ENCODE results near the gene RGS10. TPM values are rescaled to one million over a fixed set of nuclear protein-coding genes. Genes with fewer than 3 reads are reported as not detected.
A peak's percentile ranks its signal among the peaks of the same experiment; 100 is the strongest.
"Not testable (repeated sequence)": the region's sequence is repeated elsewhere in the genome, so short reads cannot be mapped to it uniquely, and the experiment has no call there.

RGS10 gene
- total RNA-seq, 1 donor from 2014 or later: 26.5 TPM

DNA sequence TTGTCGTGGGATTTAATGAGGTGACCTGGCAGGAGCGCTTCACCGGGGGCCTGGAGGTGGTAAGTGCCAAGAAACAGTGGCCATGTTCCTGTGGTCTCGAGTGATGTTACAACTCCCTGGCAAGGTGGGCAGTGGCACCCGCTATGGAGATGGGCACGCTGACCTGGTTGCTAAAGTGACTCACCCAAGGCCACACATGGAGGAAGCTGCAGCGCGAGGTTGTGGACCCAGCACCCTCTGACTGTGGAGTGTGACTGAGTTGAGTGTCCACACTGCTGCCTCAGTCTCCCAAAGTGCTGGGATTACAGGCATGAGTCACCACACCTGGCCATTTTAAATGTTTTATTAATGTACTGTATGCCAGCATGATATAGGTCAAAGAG is 73.2 kb downstream of the RGS10 start:
- no peak for DNase-seq (ENCODE audit: low read depth)

DNA sequence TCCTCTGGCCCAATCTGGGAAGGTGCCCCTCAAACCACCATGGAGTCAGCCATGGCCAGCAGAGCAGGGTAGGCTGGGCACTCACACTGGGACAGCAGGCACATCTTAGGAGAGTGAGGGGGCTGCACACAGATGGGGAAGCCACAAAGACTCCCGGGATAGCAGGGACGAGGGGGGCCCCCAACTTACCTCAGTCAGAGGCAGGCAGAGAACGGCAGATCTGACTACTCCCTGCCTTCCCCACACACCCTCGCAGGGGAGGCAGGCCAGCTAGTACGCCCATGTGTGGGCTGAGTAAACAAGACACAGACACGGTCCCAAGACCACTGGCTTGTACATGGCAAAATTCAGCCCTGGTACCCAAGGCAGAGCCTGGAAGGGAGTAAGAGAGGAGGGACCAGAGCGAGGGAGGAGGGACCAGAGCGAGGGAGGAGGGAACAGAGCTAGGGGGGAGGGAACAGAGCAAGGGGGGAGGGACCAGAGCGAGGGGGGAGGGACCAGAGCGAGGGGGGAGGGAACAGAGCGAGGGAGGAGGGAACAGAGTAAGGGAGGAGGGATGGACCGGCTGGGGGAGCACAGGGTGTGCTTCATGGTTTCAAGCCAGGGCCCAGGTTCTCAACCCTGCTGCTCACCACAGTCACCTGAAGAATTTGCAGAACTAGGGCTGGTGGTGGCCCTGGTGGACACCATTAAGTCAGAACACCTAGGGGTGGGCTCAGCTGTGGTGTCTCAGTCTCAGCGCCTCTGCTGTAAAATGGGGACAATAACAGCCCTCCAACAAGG is 73.8 kb downstream of the RGS10 start:
- DNase-seq (ENCODE audit: low read depth): no peak

DNA sequence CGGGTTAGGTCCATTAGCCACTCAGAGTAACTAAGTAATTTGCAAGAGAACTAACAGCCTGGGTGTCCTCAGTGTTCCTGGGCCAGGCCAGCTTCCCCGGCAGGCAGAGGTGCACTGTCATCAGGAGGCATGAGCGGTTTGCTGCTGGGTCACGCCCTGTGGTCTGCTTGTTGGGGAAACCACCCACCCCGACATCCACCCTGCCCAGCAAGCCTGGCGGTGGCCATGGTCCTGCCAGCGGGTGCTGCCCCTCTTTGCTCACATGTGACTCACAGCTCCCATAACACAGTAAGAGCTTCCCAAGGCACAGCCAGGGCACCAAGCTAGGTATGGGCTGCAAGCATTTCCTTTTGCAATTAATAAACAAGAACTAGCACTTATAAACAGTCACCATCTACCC is 75.9 kb downstream of the RGS10 start:
- DNase-seq (ENCODE audit: low read depth): peak; percentile 31

DNA sequence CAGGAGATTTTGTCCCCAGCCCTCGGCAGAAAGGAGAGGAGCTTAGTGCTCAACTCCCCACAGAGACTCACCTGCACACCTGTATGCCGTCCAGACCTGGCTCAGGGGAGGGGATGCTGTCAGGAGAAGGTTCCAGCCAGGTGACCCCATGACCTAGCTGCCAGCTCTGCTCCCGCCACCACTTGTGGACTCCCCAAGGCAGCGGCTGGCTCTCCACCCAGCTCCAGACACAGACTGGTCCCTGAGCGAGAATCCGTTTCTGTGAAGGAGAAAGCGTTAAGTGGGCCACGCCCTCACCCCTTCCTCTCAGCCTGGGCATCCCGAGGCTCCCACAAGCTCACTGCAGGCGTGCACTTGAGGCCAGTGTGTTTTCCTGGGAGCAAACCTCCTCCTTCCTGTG is 76.4 kb downstream of the RGS10 start:
- DNase-seq (ENCODE audit: low read depth): no peak

DNA sequence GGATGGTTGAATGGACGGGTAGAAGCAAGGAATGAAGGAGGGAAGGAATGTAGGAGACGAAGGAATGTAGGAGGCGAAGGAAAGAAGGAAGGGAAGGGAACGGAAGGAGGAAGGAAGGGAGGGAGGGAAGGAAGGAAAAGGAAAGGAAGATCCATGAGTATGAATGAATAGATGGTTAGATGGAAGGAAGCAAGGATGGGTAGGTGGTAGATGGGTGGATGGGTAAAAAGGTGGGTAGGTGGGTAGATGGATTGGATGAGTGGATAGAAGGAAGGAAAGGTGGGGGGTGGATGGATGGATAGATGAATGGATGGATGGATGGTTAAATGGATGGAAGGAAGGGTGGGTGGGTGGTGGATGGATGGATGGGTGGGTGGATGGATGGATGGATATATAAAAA is 77.4 kb downstream of the RGS10 start:
- DNase-seq (ENCODE audit: low read depth): no peak

DNA sequence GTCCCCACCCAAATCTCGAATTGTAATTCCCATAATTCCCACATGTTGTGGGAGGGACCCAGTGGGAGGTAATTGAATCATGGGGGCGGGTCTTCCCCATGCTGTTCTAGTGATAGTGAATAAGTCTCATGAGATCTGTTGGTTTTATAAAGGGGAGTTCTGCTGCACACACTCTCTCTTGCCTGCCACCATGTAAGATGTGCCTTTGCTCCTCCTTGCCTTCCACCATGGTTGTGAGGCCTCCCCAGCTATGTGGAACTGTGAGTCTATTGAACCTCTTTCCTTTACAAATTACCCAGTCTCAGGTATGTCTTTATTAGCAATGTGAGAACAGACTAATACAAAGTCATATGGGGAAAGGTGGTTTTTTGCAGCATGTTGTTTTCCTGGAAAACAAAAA is 79.3 kb downstream of the RGS10 start:
- DNase-seq (ENCODE audit: low read depth): not testable (repeated sequence)

DNA sequence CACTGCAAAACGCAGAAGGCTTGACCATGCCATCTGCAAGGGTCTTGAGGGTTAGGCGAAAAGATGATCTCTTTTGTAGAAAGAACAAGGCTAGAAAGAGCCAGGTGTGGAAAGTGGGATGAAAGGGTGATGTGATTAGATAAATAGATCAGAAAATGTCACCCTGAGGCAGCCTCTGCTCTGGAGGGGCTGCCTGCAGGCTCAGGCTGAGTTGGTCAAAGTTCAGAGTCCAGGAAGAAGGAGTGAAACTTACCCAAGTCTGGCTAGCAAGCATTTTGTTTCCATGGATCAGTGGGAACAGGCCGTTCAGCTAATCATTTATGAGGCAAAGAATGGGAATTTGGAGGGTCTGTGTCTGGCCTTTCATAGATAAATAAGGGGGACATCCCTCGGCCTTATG is 79.7 kb downstream of the RGS10 start:
- no peak for DNase-seq (ENCODE audit: low read depth)

DNA sequence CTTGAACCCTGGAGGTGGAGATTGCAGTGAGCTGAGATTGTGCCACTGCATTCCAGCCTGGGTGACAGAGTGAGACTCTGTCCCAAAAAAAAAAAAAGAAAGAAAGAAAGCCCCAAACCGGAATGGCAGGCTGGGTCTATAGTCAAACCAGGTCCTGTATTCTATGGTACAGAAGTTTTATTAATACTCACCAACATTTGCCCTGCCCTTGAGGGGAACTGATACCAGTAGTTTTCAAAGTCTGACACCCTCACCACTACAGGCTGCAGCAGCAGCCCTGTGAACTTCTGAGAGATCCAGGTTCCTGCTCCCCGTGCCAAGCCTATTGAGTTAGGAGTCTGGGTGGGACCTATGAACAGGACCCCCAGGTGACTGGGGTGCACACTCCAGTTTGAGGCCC is 80.6 kb downstream of the RGS10 start:
- DNase-seq (ENCODE audit: low read depth): no peak

DNA sequence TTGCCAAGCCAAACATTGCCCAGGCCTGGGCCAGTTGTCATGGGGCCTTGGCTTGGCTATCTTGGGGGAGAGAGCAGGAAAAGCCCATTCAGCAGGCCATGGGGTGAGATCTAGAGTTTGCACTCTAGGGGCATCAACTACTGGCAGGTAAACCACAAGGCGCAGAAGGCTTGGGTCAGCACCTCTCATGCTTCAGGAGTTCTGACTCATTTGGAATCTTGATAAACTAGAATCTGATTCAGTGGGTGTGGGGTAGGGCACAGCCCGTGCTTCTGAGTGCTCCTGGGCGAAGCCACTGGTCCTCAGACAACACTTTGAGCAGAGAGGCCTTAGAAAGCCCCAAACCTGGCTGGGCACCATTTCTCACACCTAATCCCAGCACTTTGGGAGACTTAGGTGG is 81.1 kb downstream of the RGS10 start:
- peak; percentile 86 for DNase-seq (ENCODE audit: low read depth)

DNA sequence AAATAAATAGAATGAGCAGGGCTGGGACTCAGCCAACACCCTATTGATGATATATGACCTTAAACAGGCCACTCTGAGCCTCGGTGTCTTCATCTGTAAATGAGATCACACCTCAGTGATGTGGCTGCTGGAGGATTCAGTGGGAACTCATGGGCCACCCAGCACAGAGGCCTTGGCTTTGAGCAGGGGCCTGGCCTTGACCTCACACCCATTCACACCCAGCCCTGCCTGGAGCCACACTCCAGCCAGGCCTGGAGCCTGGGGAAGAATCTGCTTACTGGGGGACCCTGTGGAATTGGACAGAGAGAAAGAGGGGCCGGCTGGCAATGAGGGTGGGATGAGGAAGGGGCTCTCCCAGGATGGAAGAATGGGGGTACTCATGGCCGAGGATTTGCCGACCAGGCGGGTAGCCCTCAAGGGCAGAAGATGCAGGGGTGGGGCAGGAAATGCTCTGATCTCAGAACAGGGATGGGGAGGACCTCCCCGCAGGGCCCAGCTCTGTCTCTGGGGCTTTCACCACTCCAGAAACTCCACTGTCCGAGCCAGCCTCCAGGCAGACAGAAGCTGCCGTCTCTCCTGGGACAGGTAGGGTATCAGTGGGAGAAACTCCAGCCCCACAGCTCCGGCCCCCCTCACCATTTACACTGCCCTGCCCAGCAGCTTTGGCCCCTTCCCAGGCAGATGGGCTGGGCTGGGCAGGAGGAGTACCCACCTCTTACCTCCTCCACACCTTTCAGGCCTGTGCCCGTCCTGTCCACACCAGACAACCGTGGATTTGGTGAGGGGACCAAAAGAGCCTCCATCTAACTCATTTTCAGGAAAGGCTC is 81.9 kb downstream of the RGS10 start:
- no peak for DNase-seq (ENCODE audit: low read depth)

DNA sequence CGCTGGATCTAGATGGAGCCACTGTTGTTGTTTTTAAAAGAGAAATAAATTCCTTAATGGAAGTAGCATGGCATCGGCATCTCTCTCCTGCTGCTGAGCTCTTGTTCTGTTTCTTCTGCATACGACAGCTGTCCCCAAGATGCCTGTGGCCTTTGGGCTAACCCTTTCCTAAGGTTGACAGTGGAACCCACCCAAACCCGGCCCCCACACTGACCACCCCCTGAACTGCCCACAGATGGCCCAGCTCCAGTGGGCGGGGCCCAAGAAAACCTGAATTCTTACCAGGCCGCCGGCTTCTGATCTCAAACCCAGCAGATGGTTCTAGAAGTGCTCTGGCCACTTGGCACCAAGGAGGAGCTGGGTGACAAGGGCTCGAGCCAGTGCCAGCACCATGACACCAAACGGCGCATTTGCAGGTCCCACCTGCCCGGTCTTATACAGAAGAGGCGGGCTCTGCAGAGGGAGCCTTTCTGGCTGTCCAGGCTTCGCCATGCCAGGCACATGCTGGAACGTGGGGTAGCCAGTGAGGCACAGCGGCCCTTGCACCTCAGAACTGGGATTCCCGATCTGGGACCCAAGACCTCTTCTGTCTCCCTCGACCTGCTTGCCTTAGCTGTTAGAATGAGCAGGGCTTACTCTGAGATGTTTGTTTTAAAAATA is 82.7 kb downstream of the RGS10 start:
- DNase-seq (ENCODE audit: low read depth): no peak

DNA sequence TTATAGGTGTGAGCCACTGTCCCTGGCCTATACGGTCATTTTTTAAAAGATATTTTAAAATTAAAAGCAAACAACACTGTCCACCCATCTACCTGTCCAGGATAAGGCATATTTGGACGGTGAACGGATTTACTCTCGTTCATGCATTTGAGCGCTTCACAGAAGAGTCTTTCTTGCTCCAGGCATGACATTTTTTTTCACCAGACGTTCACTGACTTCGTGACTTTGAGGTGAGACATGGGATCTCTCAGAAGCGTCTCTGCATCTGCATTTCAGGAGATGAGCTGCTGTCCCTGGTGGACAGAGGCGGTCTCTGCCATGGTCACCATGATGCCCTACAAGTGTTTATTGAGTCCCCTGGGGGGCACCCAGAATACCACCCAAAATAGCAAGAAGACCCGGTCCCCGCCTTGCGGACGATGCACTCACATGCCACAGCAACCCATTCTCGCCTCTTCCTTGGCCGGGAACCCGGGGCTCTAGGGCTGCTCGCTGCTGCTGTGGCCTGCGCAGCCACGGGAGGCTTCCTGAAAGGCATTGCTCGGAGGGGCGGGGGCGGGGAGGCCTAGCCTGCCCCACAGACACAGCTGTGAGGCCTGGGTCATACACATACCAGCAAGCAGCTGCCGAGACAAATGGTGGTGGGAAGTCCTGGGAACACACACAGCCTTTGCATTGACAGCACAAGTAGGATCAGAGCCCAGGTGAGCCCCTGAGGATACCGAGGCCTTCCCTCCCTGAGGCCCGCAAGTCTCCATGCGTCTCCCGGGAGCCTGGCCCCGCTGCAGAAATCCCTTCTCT is 84.4 kb downstream of the RGS10 start:
- no peak for DNase-seq (ENCODE audit: low read depth)

DNA sequence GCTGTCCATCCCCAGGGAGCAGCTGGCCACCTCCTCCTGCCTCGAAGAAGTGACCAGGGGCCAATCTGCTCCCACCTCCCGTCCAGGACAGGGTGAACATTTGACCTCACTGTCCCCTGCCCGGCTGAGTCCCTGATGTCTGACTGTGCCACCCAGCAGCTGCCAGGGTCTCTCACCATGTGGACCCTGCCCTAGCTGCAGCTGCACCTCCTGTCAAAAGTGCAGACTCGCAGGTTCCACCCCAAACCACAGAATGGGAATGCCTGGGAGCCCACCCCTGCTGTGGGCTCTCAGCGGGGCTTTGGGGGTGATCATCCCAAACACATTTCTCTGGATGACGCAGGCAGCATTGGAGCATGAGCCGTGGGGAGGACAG is 86.1 kb downstream of the RGS10 start:
- no peak for DNase-seq (ENCODE audit: low read depth)

DNA sequence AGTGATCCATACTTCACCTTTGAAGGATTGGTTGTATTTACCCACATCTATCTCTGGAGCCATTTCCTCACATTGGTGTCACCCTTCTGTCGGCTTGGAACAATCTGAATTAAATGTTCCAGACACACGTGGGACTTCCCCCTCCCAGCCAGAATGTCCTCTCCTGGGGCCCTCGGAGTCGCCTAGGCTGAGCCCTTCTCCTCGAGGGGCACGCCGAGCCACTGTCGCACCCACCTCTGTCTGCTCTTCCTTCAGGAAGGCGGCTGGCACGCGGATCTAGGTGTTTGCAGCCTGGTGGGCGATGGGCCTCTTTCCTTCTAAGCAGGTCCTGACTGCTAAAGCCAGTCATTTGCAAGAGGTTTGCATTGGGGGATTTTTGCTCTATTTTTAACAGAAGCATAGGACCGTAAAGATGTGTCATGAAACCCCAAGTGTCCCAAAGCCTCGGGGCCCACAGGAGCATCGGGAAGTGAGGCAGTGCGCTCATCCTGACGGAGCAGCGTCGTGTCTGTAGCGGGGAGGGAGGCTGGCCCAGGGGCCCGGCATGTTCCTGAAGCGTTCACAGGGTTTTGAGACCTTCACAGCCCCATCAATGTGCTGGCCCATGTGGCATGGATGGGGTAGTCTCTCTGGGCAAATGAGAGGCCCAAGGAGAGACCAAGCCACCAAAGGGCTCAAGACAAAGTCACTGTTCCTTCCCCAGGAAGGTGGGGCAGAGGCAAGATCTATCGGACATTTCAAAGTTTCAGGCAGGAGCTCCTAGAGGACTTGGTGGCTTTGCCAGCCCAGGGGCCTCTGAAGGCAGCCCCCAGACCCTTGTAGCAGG is 86.7 kb downstream of the RGS10 start:
- DNase-seq (ENCODE audit: low read depth): no peak

DNA sequence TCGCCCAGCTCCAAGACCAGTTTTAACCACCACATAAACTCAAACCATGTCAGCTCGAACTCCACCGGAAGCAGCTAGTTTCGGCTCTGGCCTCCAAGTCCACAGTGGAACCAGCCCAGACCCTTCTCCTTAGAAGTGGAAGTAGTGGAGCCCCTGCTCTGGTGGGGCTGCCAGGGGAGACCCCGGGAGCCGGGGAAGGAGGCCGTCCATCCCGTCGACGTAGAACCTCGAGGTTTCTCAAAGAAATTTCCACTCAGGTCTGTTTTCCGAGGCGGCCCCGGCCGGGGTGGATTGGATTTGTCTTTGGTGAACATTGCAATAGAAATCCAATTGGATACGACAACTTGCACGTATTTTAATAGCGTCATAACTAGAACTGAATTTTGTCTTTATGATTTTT is 87.5 kb downstream of the RGS10 start:
- DNase-seq (ENCODE audit: low read depth): no peak

DNA sequence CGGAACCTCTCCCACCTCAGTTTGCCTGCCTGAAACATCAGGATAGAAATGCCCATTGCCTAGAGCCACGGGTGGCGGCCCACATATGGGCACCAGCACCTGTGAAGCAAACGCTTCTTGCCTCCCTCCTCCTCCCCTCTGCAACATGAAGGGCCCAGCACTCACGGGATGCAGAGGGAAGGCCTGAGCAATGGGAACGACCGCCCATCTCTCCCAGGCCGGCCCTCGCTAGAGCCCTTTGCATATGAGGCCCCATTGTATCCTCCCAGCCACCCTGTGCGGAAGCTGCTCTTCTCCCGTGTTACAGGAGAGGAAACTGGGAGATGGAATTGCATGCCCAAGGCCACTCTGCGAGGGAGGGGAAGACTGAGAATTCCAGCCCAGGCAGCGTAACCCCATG is 88.2 kb downstream of the RGS10 start:
- DNase-seq (ENCODE audit: low read depth): no peak

DNA sequence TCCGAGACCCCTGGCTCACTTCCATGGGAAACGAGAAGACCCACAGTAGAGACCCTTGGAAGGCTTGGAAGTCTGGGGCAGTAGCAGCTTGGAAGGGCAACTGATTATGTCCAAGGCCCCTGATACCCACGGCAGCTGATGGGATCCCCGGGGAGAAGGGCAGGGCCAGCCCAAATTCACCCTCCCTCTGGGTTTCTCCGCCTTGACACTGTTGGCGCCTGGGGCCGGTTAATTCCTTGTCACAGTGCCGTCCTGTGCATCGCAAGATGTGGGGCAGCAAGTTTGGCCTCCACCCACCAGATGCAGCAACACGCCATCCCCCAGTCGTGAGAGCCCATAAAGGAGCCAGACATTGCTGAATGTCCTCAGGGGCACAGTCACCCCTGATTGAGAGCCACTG is 89.2 kb downstream of the RGS10 start:
- DNase-seq (ENCODE audit: low read depth): no peak

DNA sequence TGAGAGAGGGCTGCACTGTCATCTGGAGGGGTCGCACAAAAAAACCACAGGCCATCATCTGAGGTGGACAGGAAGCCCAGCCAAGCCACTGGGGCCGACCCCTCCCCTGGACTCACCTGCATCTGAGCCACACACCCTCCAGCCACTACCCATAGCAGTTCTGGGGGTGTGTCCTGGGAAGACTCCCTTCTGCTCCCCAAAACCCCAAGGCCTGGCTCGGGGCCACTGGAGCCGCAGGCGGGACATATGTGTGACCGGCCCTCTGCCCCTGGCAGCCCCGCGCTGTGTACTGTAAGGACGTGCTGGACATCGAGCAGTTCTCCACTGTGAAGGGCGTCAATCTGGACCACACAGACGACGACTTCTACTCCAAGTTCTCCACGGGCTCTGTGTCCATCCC is 90.1 kb downstream of the RGS10 start:
- no peak for DNase-seq (ENCODE audit: low read depth)

DNA sequence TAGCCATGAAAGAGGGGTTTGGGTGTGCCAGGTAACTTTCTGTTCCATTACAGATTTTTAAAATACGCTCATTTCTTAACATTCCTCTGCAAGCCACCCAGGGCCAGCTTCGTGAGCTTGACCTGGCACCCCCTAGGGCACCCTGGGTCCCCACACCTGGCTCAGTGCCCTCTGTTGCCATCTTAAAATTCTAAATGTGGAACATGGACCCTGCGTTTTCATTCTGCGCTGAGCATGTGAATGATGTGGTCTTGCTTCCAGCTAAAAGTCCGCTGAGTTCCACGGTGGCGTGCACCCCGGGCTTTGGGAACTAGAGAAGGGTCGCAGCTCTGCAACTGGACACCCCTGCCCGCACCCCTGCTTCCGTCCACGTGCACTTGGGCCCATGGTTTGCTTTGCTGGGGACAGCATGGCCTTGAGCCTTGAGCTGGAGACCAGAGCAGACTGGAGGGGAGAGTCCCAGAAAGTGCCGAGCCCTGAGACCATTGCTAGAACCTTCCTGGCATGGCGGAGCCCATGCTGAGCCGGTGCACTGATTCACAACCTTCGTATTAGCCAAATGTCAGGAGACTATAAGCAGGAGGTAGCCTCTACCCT is 91.1 kb downstream of the RGS10 start:
- no peak for DNase-seq (ENCODE audit: low read depth)

DNA sequence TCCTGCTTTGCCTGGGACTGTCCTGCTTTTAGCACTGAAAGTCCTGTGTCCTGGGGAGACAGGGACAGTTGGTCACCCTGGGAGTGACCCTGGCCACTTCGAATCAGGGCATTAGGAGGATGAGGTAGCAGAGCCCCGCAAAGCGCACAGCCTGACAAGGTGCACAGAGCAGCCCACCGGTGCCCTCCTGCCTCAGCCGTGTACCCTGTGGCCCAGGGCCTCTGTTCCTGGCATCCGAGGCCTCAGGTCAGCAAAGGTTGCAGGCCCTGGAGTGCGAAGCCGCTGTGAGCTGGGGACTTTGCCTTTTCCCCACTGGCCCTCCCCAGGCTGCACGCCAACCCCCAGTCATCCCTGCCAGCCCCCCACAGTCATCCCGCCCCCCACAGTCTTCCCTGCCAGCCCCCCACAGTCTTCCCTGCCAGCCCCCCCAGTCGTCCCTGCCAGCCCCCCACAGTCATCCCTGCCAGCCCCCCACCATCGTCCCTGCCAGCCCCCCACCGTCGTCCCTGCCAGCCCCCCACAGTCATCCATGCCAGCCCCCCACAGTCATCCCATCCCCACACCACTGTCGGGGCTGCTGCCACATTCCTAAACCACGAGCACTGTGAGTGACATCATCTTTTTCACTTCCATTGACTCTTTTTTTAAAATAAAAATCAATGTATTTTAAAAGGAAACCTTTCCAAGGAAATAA is 91.8 kb downstream of the RGS10 start:
- DNase-seq (ENCODE audit: low read depth): no peak
